ENCODE measurements around the gene PGM5. TPM values are rescaled to one million over a fixed set of nuclear protein-coding genes. Genes with fewer than 3 reads are reported as not detected.

PGM5 gene
- polyA plus RNA-seq, 1 donor (not counting 4 experiments of a cell fraction or from before 2014, with no cell fraction given) = 0.18 TPM

- H3K4me1 ChIP-seq (ENCODE audit: control insufficient read depth, extremely low read depth, insufficient read depth, low read length) = no peaks in the 10 kb centered on the region
- no peak overlapping the region for H3K4me2 ChIP-seq (ENCODE audit: control insufficient read depth, extremely low read depth, insufficient read depth, low read depth, low read length)
- H3K9me3 ChIP-seq (ENCODE audit: control insufficient read depth, low read depth, low read length) = no peaks in the 10 kb centered on the region
- no peaks in the 10 kb centered on the region for H3K9me1 ChIP-seq (ENCODE audit: control insufficient read depth, extremely low read depth, insufficient read depth, low read length)
- no peak for TF ChIP-seq CTCF (optimal IDR thresholded peaks at IDR 0.05 in 1 of 3, IDR thresholded peaks at IDR 0.05 in 1 of 3, conservative IDR thresholded peaks at IDR 0.05 in 1 of 3; ENCODE audit: extremely low read depth in 1 of 3, insufficient read depth in 2 of 3, low read length in 3 of 3)
- TF ChIP-seq EZH2 (IDR thresholded peaks at IDR 0.05; ENCODE audit: low read length) = no peak
- H3K27ac ChIP-seq (ENCODE audit: control insufficient read depth, insufficient read depth, low read length) = no peak overlapping the region
- FAIRE-seq (no peak), DNase-seq (ENCODE audit: low read depth, low spot score) (no peak)
- dilution Hi-C loops (cut with MboI; ENCODE audit: extremely low pct_ligation_motif_present, low sequenced_read_pairs) = no loop called here
- no peaks in the 10 kb centered on the region for H4K20me1 ChIP-seq (ENCODE audit: control insufficient read depth, extremely low read depth, insufficient read depth, low read length)
- H3K9ac ChIP-seq (ENCODE audit: control insufficient read depth, extremely low read depth, insufficient read depth, low read length) = no peak overlapping the region
- H3K36me3 ChIP-seq (ENCODE audit: control insufficient read depth in 2 of 2, extremely low read depth in 1 of 2, insufficient read depth in 2 of 2, low read length in 2 of 2) = no peaks in the 10 kb centered on the region
- H3K79me2 ChIP-seq (ENCODE audit: control insufficient read depth, insufficient read depth, low read length) = no peaks in the 10 kb centered on the region
- no peaks in the 10 kb centered on the region for H3K27me3 ChIP-seq (ENCODE audit: control insufficient read depth, extremely low read depth, insufficient read depth, low read length)
- no peak overlapping the region for H2AFZ ChIP-seq (ENCODE audit: control insufficient read depth, low read length)
- H3K4me3 ChIP-seq (ENCODE audit: control insufficient read depth in 2 of 3, extremely low read depth in 1 of 3, insufficient read depth in 2 of 3, low read depth in 1 of 3, low read length in 3 of 3) = no peak overlapping the region
Measured at GRCh38 chr9:68431307-68431706, 74.9 kb downstream of the PGM5 start.

- FAIRE-seq = no peak
- H2AFZ ChIP-seq (ENCODE audit: control insufficient read depth, low read length) = no peak overlapping the region
- dilution Hi-C loops (cut with MboI; ENCODE audit: extremely low pct_ligation_motif_present, low sequenced_read_pairs) = no loop called here
Measured at GRCh38 chr9:68433531-68434110, 77.2 kb downstream of the PGM5 start.

More at GRCh38 chr9:68433531-68434110, 77.2 kb downstream of the PGM5 start:
- Histone ChIP-seq H3K79me2 (ENCODE audit: control insufficient read depth, insufficient read depth, low read length) (no peaks in the 10 kb centered on the region), H3K27me3 (ENCODE audit: control insufficient read depth, extremely low read depth, insufficient read depth, low read length) (no peaks in the 10 kb centered on the region), H3K36me3 (ENCODE audit: control insufficient read depth in 2 of 2, extremely low read depth in 1 of 2, insufficient read depth in 2 of 2, low read length in 2 of 2) (no peaks in the 10 kb centered on the region), H3K4me2 (ENCODE audit: control insufficient read depth, extremely low read depth, insufficient read depth, low read depth, low read length) (no peak overlapping the region), H4K20me1 (ENCODE audit: control insufficient read depth, extremely low read depth, insufficient read depth, low read length) (no peaks in the 10 kb centered on the region), H3K9me1 (ENCODE audit: control insufficient read depth, extremely low read depth, insufficient read depth, low read length) (no peaks in the 10 kb centered on the region), H3K4me1 (ENCODE audit: control insufficient read depth, extremely low read depth, insufficient read depth, low read length) (no peaks in the 10 kb centered on the region), H3K9me3 (ENCODE audit: control insufficient read depth, low read depth, low read length) (no peaks in the 10 kb centered on the region), H3K27ac (ENCODE audit: control insufficient read depth, insufficient read depth, low read length) (no peak overlapping the region), H3K9ac (ENCODE audit: control insufficient read depth, extremely low read depth, insufficient read depth, low read length) (no peak overlapping the region), H3K4me3 (ENCODE audit: control insufficient read depth in 2 of 3, extremely low read depth in 1 of 3, insufficient read depth in 2 of 3, low read depth in 1 of 3, low read length in 3 of 3) (no peak overlapping the region)
- DNase-seq (ENCODE audit: low read depth, low spot score) = no peak
- no peak for TF ChIP-seq CTCF (optimal IDR thresholded peaks at IDR 0.05 in 1 of 3, IDR thresholded peaks at IDR 0.05 in 1 of 3, conservative IDR thresholded peaks at IDR 0.05 in 1 of 3; ENCODE audit: extremely low read depth in 1 of 3, insufficient read depth in 2 of 3, low read length in 3 of 3)
- TF ChIP-seq EZH2 (IDR thresholded peaks at IDR 0.05; ENCODE audit: low read length) = no peak

All from keratinocyte (primary cell).